ENCODE data around the gene BUD13. TPM values are rescaled to one million over a fixed set of nuclear protein-coding genes. Genes with fewer than 3 reads are reported as not detected.
A peak's percentile ranks its signal among the peaks of the same experiment; 100 is the strongest.

Gene BUD13
- total and polyA plus RNA-seq, 2 of the 13 experiments (the other 11 are each of a cell fraction or from before 2014, with no cell fraction given), result 13.3 to 25.9 TPM

- TF ChIP-seq ISX (CRISPR knock-in tag; conservative IDR thresholded peaks at IDR 0.05), result no peak
- 0 out of 2 replicates have a peak, but pooled peaks have one; percentile 39 for TF ChIP-seq ZNF850 (CRISPR knock-in tag; conservative IDR thresholded peaks at IDR 0.05)
- 0 out of 2 replicates have a peak, but pooled peaks have one; percentile 4 for TF ChIP-seq EED (CRISPR knock-in tag; IDR thresholded peaks at IDR 0.05)
- TF ChIP-seq, protein P1, sequence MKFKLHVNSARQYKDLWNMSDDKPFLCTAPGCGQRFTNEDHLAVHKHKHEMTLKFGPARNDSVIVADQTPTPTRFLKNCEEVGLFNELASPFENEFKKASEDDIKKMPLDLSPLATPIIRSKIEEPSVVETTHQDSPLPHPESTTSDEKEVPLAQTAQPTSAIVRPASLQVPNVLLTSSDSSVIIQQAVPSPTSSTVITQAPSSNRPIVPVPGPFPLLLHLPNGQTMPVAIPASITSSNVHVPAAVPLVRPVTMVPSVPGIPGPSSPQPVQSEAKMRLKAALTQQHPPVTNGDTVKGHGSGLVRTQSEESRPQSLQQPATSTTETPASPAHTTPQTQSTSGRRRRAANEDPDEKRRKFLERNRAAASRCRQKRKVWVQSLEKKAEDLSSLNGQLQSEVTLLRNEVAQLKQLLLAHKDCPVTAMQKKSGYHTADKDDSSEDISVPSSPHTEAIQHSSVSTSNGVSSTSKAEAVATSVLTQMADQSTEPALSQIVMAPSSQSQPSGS (CRISPR knock-in tag; IDR thresholded peaks at IDR 0.05), result no peak
- TF ChIP-seq ZNF343 (CRISPR knock-in tag; IDR thresholded peaks at IDR 0.05), result peak; percentile 8; the same call in 1 of the 2 replicates
- TF ChIP-seq ZNF292 (CRISPR knock-in tag; IDR thresholded peaks at IDR 0.05; ENCODE audit: borderline replicate concordance, low read depth), result no peak
- TF ChIP-seq, protein P2, sequence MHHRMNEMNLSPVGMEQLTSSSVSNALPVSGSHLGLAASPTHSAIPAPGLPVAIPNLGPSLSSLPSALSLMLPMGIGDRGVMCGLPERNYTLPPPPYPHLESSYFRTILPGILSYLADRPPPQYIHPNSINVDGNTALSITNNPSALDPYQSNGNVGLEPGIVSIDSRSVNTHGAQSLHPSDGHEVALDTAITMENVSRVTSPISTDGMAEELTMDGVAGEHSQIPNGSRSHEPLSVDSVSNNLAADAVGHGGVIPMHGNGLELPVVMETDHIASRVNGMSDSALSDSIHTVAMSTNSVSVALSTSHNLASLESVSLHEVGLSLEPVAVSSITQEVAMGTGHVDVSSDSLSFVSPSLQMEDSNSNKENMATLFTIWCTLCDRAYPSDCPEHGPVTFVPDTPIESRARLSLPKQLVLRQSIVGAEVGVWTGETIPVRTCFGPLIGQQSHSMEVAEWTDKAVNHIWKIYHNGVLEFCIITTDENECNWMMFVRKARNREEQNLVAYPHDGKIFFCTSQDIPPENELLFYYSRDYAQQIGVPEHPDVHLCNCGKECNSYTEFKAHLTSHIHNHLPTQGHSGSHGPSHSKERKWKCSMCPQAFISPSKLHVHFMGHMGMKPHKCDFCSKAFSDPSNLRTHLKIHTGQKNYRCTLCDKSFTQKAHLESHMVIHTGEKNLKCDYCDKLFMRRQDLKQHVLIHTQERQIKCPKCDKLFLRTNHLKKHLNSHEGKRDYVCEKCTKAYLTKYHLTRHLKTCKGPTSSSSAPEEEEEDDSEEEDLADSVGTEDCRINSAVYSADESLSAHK (CRISPR knock-in tag; IDR thresholded peaks at IDR 0.05; ENCODE audit: borderline replicate concordance), result 0 out of 2 replicates have a peak, but pooled peaks have one; percentile 2
- TF ChIP-seq MTF2 (CRISPR knock-in tag; IDR thresholded peaks at IDR 0.05; ENCODE audit: borderline replicate concordance), result 0 out of 2 replicates have a peak, but pooled peaks have one; percentile 14
- TF ChIP-seq, protein P3, sequence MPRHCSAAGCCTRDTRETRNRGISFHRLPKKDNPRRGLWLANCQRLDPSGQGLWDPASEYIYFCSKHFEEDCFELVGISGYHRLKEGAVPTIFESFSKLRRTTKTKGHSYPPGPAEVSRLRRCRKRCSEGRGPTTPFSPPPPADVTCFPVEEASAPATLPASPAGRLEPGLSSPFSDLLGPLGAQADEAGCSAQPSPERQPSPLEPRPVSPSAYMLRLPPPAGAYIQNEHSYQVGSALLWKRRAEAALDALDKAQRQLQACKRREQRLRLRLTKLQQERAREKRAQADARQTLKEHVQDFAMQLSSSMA (CRISPR knock-in tag; IDR thresholded peaks at IDR 0.05), result no peak
- TF ChIP-seq, protein P4, sequence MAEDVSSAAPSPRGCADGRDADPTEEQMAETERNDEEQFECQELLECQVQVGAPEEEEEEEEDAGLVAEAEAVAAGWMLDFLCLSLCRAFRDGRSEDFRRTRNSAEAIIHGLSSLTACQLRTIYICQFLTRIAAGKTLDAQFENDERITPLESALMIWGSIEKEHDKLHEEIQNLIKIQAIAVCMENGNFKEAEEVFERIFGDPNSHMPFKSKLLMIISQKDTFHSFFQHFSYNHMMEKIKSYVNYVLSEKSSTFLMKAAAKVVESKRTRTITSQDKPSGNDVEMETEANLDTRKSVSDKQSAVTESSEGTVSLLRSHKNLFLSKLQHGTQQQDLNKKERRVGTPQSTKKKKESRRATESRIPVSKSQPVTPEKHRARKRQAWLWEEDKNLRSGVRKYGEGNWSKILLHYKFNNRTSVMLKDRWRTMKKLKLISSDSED (CRISPR knock-in tag; IDR thresholded peaks at IDR 0.05), result 0 out of 2 replicates have a peak, but pooled peaks have one; percentile 48
- TF ChIP-seq ZNF672 (CRISPR knock-in tag; IDR thresholded peaks at IDR 0.05), result no peak
- 0 out of 2 replicates have a peak, but pooled peaks have one; percentile 3 for TF ChIP-seq KMT2A (CRISPR knock-in tag; IDR thresholded peaks at IDR 0.05)
- TF ChIP-seq PLRG1 (conservative IDR thresholded peaks at IDR 0.05), result no peak
- TF ChIP-seq, protein P5, sequence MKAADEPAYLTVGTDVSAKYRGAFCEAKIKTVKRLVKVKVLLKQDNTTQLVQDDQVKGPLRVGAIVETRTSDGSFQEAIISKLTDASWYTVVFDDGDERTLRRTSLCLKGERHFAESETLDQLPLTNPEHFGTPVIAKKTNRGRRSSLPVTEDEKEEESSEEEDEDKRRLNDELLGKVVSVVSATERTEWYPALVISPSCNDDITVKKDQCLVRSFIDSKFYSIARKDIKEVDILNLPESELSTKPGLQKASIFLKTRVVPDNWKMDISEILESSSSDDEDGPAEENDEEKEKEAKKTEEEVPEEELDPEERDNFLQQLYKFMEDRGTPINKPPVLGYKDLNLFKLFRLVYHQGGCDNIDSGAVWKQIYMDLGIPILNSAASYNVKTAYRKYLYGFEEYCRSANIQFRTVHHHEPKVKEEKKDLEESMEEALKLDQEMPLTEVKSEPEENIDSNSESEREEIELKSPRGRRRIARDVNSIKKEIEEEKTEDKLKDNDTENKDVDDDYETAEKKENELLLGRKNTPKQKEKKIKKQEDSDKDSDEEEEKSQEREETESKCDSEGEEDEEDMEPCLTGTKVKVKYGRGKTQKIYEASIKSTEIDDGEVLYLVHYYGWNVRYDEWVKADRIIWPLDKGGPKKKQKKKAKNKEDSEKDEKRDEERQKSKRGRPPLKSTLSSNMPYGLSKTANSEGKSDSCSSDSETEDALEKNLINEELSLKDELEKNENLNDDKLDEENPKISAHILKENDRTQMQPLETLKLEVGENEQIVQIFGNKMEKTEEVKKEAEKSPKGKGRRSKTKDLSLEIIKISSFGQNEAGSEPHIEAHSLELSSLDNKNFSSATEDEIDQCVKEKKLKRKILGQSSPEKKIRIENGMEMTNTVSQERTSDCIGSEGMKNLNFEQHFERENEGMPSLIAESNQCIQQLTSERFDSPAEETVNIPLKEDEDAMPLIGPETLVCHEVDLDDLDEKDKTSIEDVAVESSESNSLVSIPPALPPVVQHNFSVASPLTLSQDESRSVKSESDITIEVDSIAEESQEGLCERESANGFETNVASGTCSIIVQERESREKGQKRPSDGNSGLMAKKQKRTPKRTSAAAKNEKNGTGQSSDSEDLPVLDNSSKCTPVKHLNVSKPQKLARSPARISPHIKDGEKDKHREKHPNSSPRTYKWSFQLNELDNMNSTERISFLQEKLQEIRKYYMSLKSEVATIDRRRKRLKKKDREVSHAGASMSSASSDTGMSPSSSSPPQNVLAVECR (CRISPR knock-in tag; IDR thresholded peaks at IDR 0.05; ENCODE audit: borderline replicate concordance), result peak; percentile 11
- no peak for TF ChIP-seq ZNF577 (CRISPR knock-in tag; IDR thresholded peaks at IDR 0.05; ENCODE audit: borderline replicate concordance, low read depth)
- TF ChIP-seq KDM5B (CRISPR knock-in tag; IDR thresholded peaks at IDR 0.05; ENCODE audit: borderline replicate concordance), result peak; percentile 52; the same call in 1 of the 2 replicates
Measured at GRCh38 chr11:116791813-116792143, 19.0 kb upstream of the BUD13 start, which contains the start of gene APOA5 (continued).

Data from HepG2 (cell line).